HG03439 (cell line): ENCODE data around the gene AUNIP.

Experiments
- ATAC-seq: cut with Tn5 transposase; IDR thresholded peaks from one replicate; pipeline ENCODE4 v1.9.1; 2021; ENCODE audit warnings: mild to moderate bottlenecking, moderate library complexity; ENCODE audit not compliant: unreplicated experiment

AUNIP gene, protein sequence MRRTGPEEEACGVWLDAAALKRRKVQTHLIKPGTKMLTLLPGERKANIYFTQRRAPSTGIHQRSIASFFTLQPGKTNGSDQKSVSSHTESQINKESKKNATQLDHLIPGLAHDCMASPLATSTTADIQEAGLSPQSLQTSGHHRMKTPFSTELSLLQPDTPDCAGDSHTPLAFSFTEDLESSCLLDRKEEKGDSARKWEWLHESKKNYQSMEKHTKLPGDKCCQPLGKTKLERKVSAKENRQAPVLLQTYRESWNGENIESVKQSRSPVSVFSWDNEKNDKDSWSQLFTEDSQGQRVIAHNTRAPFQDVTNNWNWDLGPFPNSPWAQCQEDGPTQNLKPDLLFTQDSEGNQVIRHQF

DNA sequence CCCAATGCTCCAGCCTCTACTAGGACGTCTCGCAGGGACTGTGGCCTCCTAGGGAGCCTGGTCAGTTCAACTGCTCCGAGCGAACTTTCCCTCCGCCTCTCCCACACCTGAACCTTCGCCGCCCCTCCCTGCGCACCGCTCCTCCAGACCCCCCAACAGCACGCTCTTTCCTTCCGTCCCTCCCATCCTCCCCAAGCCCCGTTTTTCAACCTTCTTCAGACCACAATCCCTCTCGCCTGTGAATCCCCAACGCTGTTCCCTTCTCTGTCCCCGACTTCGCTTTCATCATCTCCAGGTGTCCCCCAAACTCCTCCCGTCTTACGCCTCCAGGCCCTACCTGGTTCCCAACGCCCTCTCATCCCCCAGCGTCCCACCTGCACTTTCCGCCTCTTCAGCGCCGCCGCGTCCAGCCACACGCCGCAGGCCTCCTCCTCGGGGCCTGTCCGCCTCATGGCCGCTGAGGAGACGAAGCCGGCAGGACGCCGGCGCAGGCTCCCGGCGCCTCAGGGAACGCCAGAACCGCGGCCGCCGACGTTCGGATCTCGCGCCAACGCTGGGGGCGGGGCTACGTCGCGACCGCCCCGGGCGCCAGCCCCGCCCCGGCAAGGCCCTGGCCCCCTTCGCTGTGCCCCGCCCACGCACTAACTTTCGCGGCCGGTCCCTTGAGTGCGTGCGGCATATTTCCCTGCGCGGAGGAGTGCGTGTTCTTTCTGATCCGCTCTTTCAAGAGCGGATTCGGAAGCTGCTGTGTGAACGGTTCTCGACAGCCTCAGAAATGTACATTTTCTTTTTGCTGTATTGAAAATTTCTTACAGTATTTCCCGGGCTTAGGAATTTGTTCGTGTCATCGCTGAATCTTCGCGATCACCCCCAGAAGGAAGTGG is at the start of gene AUNIP:
Gene AUNIP (minus strand): TSS at position 552 of the 884 bp plus-strand sequence. CDS start 100 bp downstream, at position 452.
- peak; percentile 85 for ATAC-seq

DNA sequence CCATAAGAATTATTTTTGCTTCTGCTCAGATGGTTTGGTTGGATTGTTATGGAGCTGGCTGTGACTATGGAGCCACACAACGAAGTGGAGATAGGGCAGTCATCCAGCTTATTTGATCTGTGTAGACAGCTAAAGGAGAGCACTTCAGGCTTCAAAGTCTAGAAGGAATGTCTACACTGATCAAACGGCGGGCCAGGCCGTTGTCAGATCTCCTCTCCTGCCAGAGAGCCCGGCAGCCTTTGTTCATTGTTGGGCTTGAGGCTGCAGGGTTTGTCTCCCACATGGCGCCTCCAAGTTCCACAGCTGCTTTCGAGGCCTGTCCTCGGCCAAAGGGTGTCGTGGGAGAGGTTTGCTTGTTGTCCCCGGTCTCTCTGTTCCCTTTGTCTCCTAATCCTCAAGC is 49.8 kb upstream of the AUNIP start:
- no peak for ATAC-seq

DNA sequence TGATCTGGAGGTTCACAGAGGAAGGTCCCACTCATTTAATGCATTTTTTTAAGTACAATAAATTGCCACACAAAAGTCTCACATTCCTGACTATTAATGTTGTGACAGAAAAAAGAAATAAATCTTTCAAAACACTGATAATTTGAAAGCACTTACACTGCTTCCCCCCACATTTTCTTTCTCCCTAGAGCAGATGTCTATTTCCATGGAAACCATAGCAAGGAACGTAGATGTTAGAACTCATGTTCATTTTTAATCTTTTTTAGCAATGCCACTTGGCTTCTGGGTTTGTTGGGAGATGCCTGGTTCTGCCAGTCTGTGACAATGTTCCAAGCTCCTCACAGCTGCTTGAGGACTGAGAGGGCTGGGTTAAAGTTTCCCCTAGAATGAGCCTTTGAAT is 48.9 kb upstream of the AUNIP start:
- ATAC-seq: no peak

DNA sequence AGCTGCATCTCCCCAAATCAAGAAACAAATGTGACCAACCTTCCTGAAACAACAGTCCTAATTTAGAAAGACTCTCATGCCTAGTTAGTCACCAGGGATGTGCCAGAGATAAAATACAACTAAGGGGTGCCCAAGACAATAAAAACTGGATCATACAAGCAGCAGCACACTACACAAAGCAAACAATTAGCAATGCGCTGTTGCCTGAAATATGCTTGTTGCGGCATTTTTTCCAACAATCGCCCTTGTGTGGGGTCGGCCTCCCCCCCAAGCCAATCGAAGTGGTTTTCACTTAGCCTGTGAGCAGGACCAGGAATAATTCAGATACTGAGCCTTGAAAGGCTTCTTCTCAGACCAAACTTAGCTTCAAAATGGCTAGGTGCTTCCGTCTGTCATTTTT is 48.3 kb upstream of the AUNIP start:
- ATAC-seq: no peak

DNA sequence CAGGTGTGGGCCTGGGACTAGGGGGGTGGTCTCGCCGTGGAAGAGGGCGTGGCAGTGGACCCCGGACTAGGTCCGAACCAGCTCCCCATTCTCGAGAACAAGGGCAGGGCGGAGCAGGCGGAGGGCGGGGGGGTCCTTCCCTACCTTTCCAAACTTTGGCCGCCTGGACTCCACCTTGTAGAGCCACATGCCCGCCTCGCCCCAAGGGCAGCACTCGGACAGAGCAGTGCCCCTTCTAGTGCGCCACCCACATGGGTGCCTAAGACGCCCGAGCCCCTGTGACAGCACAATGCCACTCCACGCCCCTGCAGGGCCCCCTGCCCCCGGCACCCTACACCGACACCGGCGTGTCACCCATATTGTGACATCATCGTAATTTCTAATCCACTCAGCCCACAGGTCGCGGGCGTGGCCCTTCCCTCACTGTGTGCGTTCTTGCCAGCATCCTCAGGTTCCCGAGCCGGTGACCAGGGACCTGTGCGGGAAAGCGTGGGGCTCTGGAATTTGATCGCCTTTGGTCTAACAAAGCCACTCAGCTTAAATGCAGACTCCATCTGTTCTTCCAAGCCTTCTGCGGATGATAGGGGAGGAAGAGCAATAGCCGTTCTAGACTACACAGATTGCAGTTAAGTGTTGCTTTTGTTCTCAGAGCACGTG is 47.5 kb upstream of the AUNIP start:
- ATAC-seq: no peak

DNA sequence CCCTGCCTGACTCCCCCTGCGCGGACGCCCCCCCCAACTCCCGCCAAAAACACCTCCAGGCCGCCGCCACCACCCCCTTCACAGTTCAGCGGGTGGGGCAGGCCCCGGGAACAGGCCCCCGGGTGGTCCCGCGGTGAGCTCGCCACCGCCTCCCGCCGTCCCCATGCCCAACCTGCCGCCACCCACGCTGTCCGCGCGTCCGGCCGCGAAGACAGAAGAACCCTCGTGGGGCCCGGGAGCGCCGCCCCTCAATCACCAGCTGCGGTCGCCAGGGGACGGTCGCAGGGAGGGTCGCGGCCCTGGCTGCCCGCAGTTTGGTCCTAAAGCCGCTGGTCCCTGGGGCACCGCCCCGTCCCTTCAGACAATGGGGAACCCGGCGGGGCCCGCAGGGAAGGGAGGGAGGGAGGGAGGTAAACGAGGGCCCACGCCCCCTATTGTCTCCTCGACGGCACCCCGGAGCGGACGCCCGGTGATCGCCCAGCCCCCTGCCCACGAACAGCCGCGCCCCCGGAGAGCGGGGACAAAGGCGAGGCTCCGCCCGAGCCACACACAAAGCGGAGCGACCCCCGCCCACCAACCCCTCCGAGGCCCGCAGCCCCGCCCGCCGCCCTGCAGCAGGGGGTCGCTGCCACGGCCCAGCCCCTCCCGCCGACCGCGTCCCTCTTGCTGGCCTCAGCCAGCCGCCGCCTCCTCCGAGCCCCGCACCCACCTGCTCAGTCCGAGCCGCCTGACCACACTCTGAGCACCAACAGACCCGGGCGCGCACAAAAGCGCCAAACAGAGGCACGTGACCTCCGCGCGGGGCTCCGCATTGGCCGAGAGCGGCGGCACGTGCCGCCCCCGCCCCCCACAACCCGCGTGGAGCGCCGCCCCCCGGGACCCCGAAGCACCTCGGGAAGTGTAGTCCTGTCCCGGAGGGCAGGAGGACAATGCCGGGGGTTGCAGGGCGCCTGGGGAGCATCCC is 46.7 kb upstream of the AUNIP start, which contains the start of gene STMN1:
Gene STMN1 (minus strand): TSS at position 740 of the 964 bp plus-strand sequence. CDS start 1,743 bp downstream, outside the sequence.
- peak; percentile 64 for ATAC-seq

DNA sequence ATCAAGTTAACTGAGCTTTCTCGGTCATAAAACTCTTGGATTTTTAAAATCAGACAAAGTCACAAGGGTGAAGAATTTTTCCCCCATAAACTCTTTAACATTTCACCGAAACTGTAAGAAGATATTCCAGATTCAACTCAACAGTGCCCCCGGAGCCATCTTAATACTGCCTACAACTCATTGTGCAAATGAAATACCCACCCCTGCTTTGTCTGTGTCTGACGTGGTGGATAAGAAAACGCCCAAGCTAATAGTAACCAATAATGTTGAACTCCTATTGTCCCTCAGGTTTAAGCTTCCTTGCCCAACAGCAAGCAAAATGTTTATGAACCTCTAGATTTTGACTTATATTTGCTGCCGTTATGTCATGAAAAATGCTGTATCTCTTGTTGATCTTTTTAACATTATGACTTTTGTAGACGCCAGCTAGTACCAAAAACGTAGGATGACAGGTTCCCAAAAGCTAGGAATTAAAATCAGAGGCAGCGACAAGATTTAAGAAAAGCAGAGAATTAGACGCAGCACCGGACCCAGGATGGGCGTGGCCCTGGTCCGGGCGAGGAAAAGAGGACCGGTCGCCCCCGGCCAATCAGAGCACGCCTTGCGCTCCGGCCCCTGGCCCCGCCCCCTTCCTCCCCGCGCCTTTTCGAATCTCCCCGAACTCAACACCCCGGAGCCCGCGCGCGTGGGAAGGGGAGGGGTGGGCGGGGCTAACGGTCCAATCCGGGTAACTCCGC is 45.9 kb upstream of the AUNIP start:
- peak; percentile 70 for ATAC-seq

DNA sequence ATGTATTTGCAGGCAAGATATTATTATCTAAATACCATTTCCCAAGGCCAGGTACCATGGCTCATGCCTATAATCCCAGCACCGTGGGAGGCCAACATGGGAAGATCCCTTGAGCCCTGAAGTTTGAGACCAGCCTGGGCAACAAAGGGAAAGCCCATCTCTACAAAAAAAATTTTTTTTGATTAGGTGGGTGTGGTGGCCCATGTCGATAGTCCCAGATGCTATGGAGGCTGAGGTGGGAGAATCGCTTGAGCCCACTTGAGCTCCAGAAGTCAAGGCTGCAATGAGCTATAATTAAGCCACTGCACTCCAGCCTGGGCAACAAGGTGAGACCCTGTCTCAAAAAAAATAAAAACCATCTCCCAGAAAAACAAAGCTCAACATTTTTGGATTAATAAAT is 44.7 kb upstream of the AUNIP start:
- ATAC-seq: no peak

DNA sequence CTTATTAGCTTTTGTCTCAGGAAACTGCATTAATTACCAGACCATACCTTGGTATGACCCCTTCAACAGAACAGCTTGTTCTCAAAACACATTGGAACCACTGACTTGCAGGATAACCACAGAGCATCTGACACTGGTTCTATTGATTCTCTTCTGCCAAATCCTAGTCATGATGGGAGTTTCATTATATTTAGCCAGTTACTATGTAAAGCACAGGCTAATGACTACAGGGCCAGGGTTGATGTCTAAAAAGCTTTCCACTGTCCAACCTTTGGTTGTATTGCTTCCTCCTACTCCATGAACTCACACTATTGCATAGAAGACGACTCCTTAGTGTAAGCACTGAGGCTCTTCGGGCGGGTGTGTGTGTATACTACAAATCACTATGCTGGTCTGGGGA is 43.2 kb upstream of the AUNIP start:
- no peak for ATAC-seq

DNA sequence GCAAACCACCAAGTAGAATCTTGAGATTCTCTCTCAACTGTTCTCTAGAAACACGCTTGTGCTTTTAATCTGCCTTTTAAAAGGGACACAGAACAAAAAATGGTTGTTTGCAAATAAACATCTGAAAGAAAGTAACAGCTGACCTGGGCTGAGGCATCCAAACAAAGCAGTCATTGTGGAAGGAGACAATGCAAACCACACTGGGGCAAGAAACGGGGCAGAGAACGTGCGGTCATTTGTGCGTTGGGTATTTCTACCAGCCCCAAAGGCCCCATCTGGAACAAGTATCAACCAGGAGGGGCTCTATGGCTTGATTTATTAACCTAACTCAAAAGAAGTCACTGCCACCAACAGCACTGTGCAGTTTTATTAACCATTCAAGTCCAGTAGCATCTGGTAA is 41.0 kb upstream of the AUNIP start:
- no peak for ATAC-seq

DNA sequence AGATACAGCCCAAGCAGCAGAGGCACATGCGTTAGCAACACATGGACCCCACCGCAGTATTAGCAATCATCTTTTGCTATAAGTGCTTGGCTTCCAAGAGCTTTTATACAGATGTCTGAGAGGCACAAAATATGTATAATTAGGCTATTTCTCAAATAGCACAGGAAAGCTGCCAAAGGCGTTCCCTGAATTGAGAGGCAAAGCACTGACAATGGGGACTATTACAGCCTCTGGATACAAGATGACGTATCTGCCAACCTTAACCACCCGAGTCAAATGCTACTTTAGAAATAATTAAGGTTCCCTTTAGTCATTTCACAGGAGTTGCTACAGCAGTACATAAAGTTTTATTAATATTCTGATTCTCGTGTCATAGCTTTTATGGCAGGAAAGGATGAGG is 40.5 kb upstream of the AUNIP start:
- ATAC-seq: no peak

DNA sequence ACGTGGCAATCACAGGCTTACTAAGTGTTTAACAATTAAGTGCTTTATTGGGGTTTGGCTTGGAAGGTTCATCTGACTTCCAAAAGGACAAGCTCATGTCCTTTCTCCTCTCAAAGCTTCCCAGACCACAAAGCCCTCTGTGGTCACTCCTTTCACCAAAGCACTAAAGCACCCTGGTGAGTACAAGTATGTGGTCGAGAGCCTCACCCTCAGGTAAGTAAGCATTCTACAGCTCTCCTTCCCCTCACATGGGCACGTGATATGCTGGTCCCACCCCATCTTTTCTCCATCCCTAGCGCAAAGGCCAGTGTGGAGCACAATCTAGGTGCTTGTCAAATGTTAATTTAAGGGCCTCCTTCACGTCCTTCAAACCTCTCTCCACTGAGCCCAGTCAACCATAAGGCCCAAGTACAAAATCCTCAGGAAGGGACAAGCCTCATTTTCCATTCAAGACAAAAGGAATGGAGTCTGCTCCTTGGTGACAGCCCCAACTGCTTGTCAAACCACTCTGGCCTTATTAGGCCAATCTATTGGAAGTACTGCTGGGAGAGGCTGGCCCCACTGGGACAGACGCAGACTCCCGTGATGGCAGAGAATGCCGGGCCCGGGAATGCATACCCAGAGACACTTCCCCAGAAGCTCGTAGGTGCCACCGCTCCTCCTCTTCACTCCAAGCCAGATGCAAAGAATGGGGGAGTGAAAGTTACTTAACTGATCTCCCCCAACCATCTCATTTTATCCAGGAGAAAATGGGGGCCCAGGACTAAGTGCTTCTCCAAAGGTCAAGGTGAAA is 39.2 kb upstream of the AUNIP start:
- no peak for ATAC-seq

DNA sequence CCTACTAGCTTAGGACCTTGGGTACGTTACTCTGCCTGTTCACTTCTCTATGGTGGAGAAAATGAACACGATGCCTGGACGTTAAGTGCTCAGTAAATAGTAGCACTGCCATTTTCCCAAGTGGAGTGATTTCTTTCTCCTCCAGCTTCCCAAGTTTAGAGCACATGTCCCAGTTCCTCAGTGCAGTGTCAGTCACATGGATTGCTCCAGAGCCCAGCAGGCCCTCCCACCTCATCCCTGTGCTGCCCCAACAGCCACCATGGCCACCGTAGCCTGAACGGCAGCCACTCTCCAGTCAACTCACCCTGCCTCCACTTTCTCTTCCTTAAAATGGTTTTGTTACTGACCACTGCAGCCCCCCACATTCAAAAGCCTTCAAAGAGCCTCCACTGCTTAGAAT is 38.5 kb upstream of the AUNIP start:
- no peak for ATAC-seq

DNA sequence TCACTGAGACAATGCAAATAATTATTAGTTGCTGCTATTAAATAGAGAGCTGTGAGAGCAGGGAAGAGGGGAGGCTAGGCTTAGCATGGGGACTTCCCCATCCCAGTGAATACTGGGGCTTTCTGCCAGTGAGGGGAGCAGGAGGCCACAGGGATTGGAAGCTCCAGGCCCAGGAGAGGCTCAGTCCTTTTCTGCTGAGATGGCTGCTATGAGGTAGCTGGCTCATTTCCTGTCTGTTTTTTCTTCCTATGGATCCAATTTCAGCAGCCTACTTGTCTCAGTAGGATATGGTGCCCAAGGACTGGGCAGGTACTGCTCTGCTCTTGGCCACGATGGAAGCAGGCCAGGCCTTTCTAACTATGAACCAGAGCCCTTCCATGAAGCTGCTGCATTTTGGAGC is 37.0 kb upstream of the AUNIP start:
- ATAC-seq: no peak

DNA sequence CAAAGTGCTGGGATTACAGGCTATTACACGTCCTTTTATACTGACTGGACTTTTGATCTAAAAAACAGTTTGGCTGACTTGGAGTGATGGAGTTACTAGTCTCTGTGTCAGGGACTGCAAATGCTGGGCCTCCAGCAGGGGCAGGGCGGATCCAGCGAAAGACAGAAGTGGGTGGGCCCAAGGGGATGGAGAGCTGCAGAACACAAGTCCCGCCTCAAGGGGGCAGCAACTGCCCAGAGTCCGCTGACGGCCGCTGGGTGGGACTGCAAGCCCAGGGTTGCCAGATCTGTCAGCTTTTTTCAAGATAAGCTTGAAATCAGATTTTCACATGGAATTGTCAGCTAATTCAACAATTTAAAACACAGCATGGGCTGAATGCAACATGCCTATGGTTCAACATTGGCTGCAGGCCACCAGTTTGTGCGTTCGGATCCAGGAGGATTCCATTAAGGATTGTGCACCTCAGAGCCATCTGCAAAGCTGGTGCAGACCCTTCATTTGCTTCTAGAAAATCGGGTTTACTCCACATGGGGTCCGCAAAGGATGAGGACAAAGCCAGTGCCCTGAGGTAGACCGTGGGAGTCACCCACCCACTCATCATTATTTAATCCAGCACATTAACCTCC is 36.2 kb upstream of the AUNIP start:
- ATAC-seq: peak; percentile 83

DNA sequence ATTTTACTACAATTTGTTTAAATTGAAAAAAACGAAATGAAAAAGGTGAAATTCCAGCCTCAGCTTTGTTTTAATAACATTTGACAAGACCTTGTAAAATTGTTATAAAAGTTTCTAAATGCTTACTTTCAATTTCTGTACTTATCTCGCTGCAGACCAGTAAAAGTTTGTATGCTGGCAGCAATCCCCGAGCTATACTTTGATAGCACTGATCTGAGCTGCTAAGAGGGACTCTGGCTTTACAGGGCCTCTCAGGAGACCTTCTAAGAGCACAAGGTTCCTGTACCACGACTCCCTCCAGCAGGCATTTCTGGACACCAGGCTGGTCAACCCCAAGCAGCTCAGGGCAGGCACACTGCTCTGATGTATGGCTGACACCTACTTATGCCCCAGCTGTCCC is 33.9 kb upstream of the AUNIP start:
- no peak for ATAC-seq

DNA sequence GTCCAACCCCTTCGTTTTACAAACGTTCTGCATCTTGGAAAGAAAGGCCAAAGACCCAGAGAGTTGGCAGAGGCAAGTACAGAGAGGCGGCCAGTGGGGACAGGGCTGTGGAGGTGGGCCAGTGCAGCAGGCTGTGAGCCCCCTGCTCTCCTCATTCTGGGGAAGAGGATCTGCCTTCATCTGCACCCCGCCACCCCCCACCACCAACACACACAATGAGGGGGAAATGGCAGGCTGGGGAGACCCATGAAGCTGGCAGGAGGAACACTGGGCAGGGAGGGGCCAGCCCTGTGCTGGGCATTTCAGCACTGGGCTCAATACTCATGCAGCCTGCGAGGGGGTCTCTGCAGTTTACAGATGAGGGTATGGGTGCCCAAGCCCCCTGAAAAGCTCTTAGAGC is 32.3 kb upstream of the AUNIP start:
- no peak for ATAC-seq

DNA sequence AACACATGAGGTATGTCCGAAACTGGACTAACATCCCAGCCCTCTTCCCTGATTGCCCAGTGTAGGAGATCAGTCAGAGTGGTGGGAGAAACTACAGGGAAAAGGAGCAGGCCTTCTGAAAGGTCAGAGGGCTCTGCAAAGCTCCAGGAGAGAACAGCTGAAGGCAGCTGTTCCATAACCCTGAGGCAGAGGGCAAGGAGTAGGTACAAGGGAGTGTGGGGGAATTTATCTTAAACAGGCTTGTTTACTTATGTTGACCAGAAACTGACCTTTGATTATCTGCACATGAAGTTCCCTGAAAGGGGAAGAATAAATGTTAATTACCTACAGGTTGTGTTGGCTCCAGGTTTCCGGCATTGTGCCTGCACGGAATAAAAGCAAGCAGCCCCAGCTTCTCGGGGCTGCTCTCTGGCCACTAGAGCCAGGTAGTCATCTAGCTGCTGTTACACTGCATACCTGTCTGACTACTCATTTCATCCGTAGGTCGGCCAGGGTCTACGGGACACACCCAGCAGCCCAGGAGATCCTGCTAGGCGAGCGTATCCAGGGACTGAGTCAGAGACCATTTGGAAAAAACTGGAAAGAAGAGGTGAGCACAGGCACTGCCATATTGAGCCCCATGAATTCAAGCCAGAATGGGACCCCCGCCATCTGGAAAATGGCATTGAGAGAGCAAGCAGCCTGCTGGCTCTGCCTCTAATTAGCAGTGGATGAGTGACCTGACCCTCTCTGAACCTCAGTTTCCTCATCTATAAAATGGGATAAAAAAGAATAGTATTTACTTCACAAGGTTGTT is 31.2 kb upstream of the AUNIP start:
- no peak for ATAC-seq
